Measurements from ENCODE around the gene HDAC3.

HDAC3 gene

GRCh38 chr5:141603923-141604717 is 32.5 kb downstream of the HDAC3 start:
- DNase-seq (ENCODE audit: low read depth in 2 of 2), result no peak

- DNase-seq (ENCODE audit: low read depth in 2 of 2), result no peak
Measured at GRCh38 chr5:141602606-141603005, 34.0 kb downstream of the HDAC3 start.

GRCh38 chr5:141598391-141599345 is 38.0 kb downstream of the HDAC3 start:
- DNase-seq (ENCODE audit: low read depth in 2 of 2), result no peak

DNA sequence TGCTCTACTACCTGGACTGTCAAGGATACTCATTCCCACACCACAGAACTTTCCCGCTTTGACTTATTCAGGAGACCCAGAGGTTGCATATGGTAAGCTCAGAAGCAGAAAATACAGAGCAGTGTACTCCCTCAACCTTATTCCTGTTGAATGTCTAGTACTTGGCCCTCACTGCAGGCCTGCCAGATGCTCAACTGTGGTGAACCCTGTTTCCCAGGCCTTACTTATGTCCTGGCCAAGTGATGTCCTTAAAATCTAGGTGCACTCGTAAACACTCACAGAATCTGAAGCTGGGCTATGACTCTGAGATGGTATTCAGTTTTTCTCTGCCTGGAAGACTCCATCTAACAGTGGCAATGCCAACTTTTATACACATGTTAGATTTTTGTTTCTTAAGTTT is 38.8 kb downstream of the HDAC3 start:
- DNase-seq (ENCODE audit: low read depth in 2 of 2), result no peak

DNA sequence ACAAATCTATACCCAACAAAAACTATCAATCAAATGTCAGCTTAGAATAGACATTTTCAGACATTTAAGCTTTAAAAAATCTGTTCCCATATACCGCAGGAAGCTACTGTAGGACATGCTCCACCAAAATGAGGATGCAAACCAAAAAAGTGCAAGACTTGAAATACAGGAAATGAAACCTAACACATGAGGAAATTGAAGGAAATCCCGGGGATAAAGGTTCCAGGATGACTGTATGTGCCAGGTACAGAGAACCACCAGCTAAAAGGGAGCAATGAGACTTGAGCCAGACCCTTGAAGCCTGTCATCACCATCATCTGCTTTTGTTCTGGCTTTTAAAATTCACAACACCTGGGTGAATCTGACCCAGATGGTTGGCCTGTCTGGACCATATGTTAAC is 39.3 kb downstream of the HDAC3 start:
- DNase-seq (ENCODE audit: low read depth in 2 of 2), result no peak

- DNase-seq (ENCODE audit: low read depth in 2 of 2), result no peak
Measured at GRCh38 chr5:141596867-141597266, 39.8 kb downstream of the HDAC3 start.

GRCh38 chr5:141590127-141590526 is 46.5 kb downstream of the HDAC3 start:
- DNase-seq (ENCODE audit: low read depth in 2 of 2), result no peak

GRCh38 chr5:141586246-141586645 is 50.4 kb downstream of the HDAC3 start:
- no peak for DNase-seq (ENCODE audit: low read depth in 2 of 2)

DNA sequence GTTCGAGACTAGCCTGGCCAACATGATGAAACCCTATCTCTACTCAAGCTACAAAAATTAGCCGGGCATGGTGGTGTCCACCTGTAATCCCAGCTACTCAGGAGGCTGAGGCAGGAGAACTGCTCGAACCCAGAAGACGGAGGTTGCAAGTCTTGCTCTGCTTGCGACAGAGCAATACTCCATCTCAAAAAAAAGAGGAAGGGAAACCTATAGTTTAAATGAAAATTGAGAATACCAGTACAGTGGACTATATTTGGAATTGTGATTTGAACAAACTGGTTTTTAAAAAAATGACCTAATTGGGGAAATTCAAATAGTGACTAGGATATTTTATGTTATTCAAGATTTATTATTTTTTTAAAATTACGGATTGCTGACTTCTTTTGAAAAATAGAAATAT is 51.1 kb downstream of the HDAC3 start:
- no peak for DNase-seq (ENCODE audit: low read depth in 2 of 2)

GRCh38 chr5:141574122-141574510 is 62.5 kb downstream of the HDAC3 start:
- no peak for DNase-seq (ENCODE audit: low read depth in 2 of 2)

DNA sequence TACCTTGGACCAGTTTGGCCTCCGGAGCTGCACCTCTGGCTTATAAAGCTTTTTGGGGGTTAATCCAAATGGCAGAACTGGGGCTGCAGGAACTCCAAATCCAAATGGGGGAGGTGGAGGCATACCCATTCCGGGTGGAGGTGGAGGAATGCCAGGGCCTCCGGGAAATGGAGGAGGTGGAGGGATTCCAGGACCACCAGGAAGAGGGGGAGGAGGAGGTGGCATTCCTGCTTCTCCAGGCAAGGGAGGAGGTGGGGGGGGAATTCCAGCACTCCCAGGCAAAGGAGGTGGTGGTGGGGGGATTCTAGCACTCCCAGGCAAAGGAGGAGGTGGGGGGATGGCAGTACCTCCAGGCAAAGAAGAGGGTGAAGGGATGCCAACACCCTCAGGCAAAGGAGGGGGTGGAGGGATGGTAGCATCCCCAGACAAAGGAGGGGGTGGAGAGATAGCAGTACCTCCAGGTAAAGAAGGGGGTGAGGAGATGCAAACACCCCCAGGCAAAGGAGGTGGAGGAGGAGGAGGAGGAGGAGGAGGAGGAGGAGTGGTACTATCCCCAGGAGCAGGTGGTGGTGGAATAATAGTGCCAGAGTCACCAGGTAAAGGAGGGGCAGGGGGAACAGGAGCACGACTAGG is 63.0 kb downstream of the HDAC3 start:
- no peak for DNase-seq (ENCODE audit: low read depth in 2 of 2)

All from stimulated activated CD4-positive, alpha-beta T cell treated with anti-CD3 and anti-CD28 coated beads, Interleukin-15, amount 100 ng/mL, for 48 hours (primary cell).